Trophoblast cell (in vitro differentiated cells and primary cell): Measurements from ENCODE around the gene CDSN.

Experiments
- DNase-seq, 2 donors: peaks; one replicate each; pipeline ENCODE4 v3.0.0-alpha.2; 2016
- H2AFZ ChIP-seq: 2 replicates; pipeline ENCODE4 v1.6.1; 2013; ENCODE audit warnings: low read length, moderate library complexity, mild to moderate bottlenecking; ENCODE audit not compliant: insufficient read depth, poor library complexity
- H2AK5ac ChIP-seq: 2 replicates; pipeline ENCODE4 v1.6.1; 2013; ENCODE audit warnings: mild to moderate bottlenecking, low read length
- H2BK120ac ChIP-seq: 2 replicates; pipeline ENCODE4 v1.6.1; 2013; ENCODE audit warnings: low read length, mild to moderate bottlenecking, moderate library complexity; ENCODE audit not compliant: insufficient read depth, poor library complexity
- H2BK12ac ChIP-seq: 2 replicates; pipeline ENCODE4 v1.6.1; 2013; ENCODE audit warnings: mild to moderate bottlenecking, low read length, moderate library complexity
- H2BK5ac ChIP-seq: 2 replicates; pipeline ENCODE4 v1.6.1; 2013; ENCODE audit warnings: low read length, low read depth, moderate library complexity, mild to moderate bottlenecking; ENCODE audit not compliant: poor library complexity
- H3K14ac ChIP-seq: 2 replicates; pipeline ENCODE4 v1.6.1; 2013; ENCODE audit warnings: mild to moderate bottlenecking, low read length
- H3K18ac ChIP-seq: 2 replicates; pipeline ENCODE4 v1.6.1; 2013; ENCODE audit warnings: mild to moderate bottlenecking, low read length
- H3K23ac ChIP-seq: 2 replicates; pipeline ENCODE4 v1.6.1; 2013; ENCODE audit warnings: low read length
- H3K27ac ChIP-seq: 2 replicates; pipeline ENCODE4 v1.5.1; 2013; ENCODE audit warnings: low read depth, mild to moderate bottlenecking, inconsistent platforms, low read length, moderate library complexity
- H3K27me3 ChIP-seq: 2 replicates; pipeline ENCODE4 v1.6.1; 2013; ENCODE audit warnings: inconsistent platforms, mild to moderate bottlenecking, low read length, moderate library complexity; ENCODE audit not compliant: insufficient read depth
- H3K36me3 ChIP-seq, 2 experiments: 1 replicate in 1 of 2; 2 replicates in 1 of 2; pipeline ENCODE4 v1.6.1; 2013; ENCODE audit warnings: low read length in 2 of 2, mild to moderate bottlenecking in 2 of 2, moderate library complexity in 1 of 2; ENCODE audit not compliant: insufficient read depth in 2 of 2, control insufficient read depth in 1 of 2
- H3K4ac ChIP-seq: 2 replicates; pipeline ENCODE4 v1.6.1; 2013; ENCODE audit warnings: low read depth, mild to moderate bottlenecking, low read length, moderate library complexity
- H3K4me1 ChIP-seq, 2 experiments: 1 replicate in 1 of 2; 2 replicates in 1 of 2; pipeline ENCODE4 v1.6.1; 2013; ENCODE audit warnings: low read length in 2 of 2, mild to moderate bottlenecking in 2 of 2, moderate library complexity in 1 of 2; ENCODE audit not compliant: insufficient read depth in 2 of 2, control insufficient read depth in 1 of 2
- H3K4me2 ChIP-seq: 2 replicates; pipeline ENCODE4 v1.6.1; 2013; ENCODE audit warnings: inconsistent platforms, mild to moderate bottlenecking, low read length, moderate library complexity
- H3K4me3 ChIP-seq: 2 replicates; pipeline ENCODE4 v1.5.1; 2013; ENCODE audit warnings: mild to moderate bottlenecking, low read depth, low read length, inconsistent platforms
- H3K79me1 ChIP-seq: one replicate; pipeline ENCODE4 v1.6.1; 2013; ENCODE audit warnings: low read length
- H3K79me2 ChIP-seq: 2 replicates; pipeline ENCODE4 v1.6.1; 2013; ENCODE audit warnings: low read length, mild to moderate bottlenecking; ENCODE audit not compliant: control insufficient read depth, insufficient read depth, poor library complexity
- H3K9ac ChIP-seq: 2 replicates; pipeline ENCODE4 v1.6.1; 2013; ENCODE audit warnings: mild to moderate bottlenecking, low read length
- H3K9me3 ChIP-seq: 2 replicates; pipeline ENCODE4 v1.6.1; 2013; ENCODE audit warnings: low read depth, mild to moderate bottlenecking, control low read depth, inconsistent platforms, low read length; ENCODE audit not compliant: insufficient read depth
- H4K12ac ChIP-seq: 2 replicates; pipeline ENCODE4 v1.6.1; 2013; ENCODE audit warnings: low read depth, mild to moderate bottlenecking, low read length, moderate library complexity
- H4K8ac ChIP-seq: 2 replicates; pipeline ENCODE4 v1.6.1; 2013; ENCODE audit warnings: low read depth, mild to moderate bottlenecking, low read length, moderate library complexity
- H4K91ac ChIP-seq: one replicate; pipeline ENCODE4 v1.6.1; 2013; ENCODE audit warnings: low read depth, mild to moderate bottlenecking, low read length, moderate library complexity
- WGBS: extraction: QIAGEN DNeasy Blood & Tissue Kit; methylation state at CpG from one replicate; pipeline ENCODE4 v1.1.7; 2013; ENCODE audit warnings: missing lambda C conversion rate; ENCODE audit not compliant: insufficient read length, insufficient coverage; ENCODE audit errors: extremely low coverage; 5-methylcytosine and 5-hydroxymethylcytosine counted together

Gene CDSN

DNA sequence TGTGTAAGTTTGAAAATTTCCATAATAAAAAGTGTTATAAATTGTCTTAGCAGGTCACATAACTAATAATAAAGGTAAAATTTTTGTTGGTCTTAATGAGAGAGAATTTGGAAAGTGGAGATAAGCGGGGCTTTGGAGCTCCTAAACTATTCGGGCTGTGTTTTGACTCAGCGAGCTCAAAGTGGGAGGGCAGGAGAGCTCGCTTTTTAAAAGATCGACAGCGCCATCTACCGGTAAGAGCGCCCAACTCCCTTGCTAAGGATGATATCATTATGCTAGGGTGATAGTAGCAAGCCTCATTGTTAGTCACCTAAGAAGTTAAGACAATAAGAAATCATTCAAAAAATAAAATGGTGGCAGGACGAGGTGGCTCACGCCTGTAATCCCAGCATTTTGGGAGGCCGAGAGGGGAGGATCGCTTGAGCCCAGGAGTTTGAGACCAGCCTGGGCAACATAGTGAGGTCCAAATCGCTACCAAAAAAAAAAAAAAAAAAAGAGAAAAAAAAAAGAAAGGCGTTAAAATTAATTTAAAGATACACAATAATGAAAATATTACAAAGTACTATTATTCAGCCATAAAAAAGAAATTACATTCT is 32.7 kb downstream of the CDSN start:
- no CpG with 5 or more reads among the region's 14 CpGs for WGBS
- Histone ChIP-seq H4K91ac (no peak overlapping the region), H2AK5ac (no peak overlapping the region), H2BK120ac (no peak overlapping the region), H3K18ac (no peak overlapping the region), H3K4ac (no peak overlapping the region), H3K27me3 (no peaks in the 10 kb centered on the region), H2BK5ac (no peak overlapping the region), H3K79me1 (peaks cover 3% of the 10 kb centered on the region), H3K9ac (no peak overlapping the region), H4K12ac (no peak overlapping the region), H4K8ac (no peak overlapping the region), H3K79me2 (no peaks in the 10 kb centered on the region), H2AFZ (no peak overlapping the region), H3K9me3 (no peaks in the 10 kb centered on the region), H2BK12ac (no peak overlapping the region), H3K14ac (no peak overlapping the region), H3K4me1 (peaks cover 3 to 7% of the 10 kb centered on the region in 2 experiments), H3K36me3 (no peaks in the 10 kb centered on the region), H3K4me3 (no peak overlapping the region), H3K23ac (no peak overlapping the region), H3K4me2 (no peak overlapping the region), H3K27ac (no peak overlapping the region)
- peak; percentile 89 to 97 for DNase-seq

DNA sequence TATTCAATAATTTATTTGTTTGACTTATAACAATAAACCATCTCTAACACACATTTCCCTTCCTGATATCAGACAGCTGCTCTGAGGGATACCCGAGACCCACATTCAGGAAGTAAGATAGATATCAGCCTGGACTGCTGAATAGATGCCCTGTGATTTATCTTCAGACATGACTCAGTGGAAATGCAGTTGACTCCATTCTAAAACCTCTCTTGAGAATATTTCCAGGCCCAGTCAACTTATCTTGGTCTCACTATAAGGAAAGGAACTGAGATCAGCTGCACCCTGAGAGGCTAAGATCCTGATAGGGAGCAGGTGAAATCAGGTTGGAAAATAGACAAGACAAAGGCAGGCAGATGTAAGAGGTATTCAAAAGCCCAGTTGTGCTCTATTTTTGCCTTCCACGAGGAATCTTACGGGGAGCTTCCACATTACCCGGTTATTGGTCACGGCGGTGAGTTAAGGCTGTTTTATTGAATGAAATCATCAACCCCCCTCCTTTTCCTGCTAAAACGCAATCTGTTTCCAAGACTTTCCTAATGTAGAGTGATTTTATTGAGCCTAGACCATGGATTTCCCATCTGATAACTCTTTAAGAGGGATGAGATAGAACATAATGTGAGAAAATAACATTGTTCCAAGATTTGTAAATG is 33.3 kb downstream of the CDSN start:
- Histone ChIP-seq H3K14ac (no peak overlapping the region), H2AFZ (no peak overlapping the region), H2BK120ac (no peak overlapping the region), H3K79me2 (no peaks in the 10 kb centered on the region), H3K9ac (no peak overlapping the region), H3K23ac (no peak overlapping the region), H3K4me3 (no peak overlapping the region), H3K4me2 (peak overlapping the region; percentile 26), H3K27ac (peak overlapping the region; percentile 30), H4K91ac (no peak overlapping the region), H3K79me1 (peaks cover 3% of the 10 kb centered on the region), H3K4me1 (peaks cover 3 to 7% of the 10 kb centered on the region in 2 experiments), H4K12ac (no peak overlapping the region), H3K36me3 (no peaks in the 10 kb centered on the region), H2BK5ac (no peak overlapping the region), H3K9me3 (no peaks in the 10 kb centered on the region), H3K4ac (no peak overlapping the region), H3K27me3 (no peaks in the 10 kb centered on the region), H3K18ac (no peak overlapping the region), H2AK5ac (no peak overlapping the region), H2BK12ac (no peak overlapping the region), H4K8ac (no peak overlapping the region)
- no CpG with 5 or more reads among the region's 7 CpGs for WGBS
- DNase-seq: peak; percentile 51 to 87

DNA sequence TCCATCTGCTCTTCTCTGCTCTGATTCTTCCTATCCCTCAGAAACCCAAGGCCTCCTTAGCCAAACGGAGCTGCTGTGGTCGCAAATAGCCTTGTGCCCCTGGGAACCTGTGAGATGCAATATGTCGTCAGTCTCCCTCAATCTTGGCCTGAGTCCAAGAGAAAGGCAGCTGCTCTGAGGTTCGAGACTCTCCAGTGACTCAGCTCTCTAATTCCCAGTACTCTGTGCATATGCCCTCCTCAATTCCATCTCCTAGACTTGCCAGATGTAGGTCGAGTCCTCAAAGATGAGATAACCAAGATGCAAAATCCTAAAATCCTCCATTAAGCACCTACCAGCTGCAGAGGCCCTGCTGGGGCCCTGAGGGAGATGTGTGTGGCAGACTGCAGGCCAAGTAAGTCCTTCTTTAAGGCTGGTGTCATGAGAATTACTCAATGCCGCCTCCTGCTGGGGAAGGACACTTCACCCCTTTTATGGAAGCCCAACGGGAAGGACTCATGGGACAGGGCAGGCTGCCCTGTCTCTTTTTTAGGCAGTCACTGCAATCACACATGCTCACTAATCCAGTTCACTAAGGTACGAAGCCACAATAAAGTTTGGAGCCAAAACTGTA is 36.4 kb downstream of the CDSN start:
- Histone ChIP-seq H3K4me2 (no peak overlapping the region), H3K14ac (no peak overlapping the region), H3K36me3 (no peaks in the 10 kb centered on the region), H3K9ac (no peak overlapping the region), H2AK5ac (no peak overlapping the region), H2BK5ac (no peak overlapping the region), H3K79me1 (peaks cover 3% of the 10 kb centered on the region), H4K8ac (no peak overlapping the region), H3K9me3 (no peaks in the 10 kb centered on the region), H3K27ac (no peak overlapping the region), H3K23ac (no peak overlapping the region), H3K4ac (no peak overlapping the region), H3K4me1 (peaks cover 6 to 7% of the 10 kb centered on the region in 2 experiments), H3K79me2 (no peaks in the 10 kb centered on the region), H2BK12ac (no peak overlapping the region), H3K27me3 (no peaks in the 10 kb centered on the region), H4K91ac (no peak overlapping the region), H2AFZ (no peak overlapping the region), H2BK120ac (no peak overlapping the region), H4K12ac (no peak overlapping the region), H3K4me3 (no peak overlapping the region), H3K18ac (no peak overlapping the region)
- DNase-seq: peak in 1 of 2 donors; percentile 34
- no CpG with 5 or more reads among the region's 8 CpGs for WGBS

DNA sequence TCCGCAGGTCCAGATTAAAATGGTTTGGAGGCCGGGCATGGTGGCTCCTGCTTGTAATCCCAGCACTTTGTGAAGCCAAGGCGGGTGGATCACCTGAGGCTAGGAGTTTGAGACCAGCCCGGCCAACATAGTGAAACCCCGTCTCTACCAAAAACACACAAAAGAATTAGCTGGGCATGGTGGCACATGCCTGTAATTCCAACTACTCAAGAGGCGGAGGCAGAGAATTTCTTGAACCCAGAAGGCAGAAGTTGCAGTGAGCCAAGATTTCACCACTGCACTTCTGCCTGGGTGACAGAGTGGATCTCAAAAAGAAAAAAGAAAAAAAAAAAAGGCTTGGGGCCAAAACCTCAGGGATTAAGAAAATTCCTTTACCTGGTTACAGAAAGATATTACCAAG is 38.4 kb downstream of the CDSN start:
- Histone ChIP-seq H3K27ac (no peak overlapping the region), H2BK5ac (no peak overlapping the region), H3K14ac (no peak overlapping the region), H3K18ac (no peak overlapping the region), H3K79me2 (no peaks in the 10 kb centered on the region), H3K4me3 (no peak overlapping the region), H3K9me3 (no peaks in the 10 kb centered on the region), H3K36me3 (no peaks in the 10 kb centered on the region), H3K23ac (no peak overlapping the region), H4K91ac (no peak overlapping the region), H2BK12ac (no peak overlapping the region), H4K12ac (no peak overlapping the region), H2BK120ac (no peak overlapping the region), H2AK5ac (no peak overlapping the region), H3K4ac (no peak overlapping the region), H4K8ac (no peak overlapping the region), H3K9ac (no peak overlapping the region), H2AFZ (no peak overlapping the region), H3K4me1 (peaks cover 6 to 8% of the 10 kb centered on the region in 2 experiments), H3K79me1 (peaks cover 5% of the 10 kb centered on the region), H3K27me3 (no peaks in the 10 kb centered on the region), H3K4me2 (no peak overlapping the region)
- peak; percentile 42 to 59 for DNase-seq
- no CpG with 5 or more reads among the region's 6 CpGs for WGBS
